ENCODE measurements around the gene KCNJ11. TPM values are rescaled to one million over a fixed set of nuclear protein-coding genes. Genes with fewer than 3 reads are reported as not detected.

The KCNJ11 gene
- total and polyA plus RNA-seq, 10 of the 15 experiments (the other 5 are each of a cell fraction or from before 2014, with no cell fraction given) = 0.06 to 0.56 (median 0.21) TPM; not detected in 6

GRCh38 chr11:17413414-17414316 lies 25.2 kb upstream of the KCNJ11 start (continued):
- TF ChIP-seq, protein P1, sequence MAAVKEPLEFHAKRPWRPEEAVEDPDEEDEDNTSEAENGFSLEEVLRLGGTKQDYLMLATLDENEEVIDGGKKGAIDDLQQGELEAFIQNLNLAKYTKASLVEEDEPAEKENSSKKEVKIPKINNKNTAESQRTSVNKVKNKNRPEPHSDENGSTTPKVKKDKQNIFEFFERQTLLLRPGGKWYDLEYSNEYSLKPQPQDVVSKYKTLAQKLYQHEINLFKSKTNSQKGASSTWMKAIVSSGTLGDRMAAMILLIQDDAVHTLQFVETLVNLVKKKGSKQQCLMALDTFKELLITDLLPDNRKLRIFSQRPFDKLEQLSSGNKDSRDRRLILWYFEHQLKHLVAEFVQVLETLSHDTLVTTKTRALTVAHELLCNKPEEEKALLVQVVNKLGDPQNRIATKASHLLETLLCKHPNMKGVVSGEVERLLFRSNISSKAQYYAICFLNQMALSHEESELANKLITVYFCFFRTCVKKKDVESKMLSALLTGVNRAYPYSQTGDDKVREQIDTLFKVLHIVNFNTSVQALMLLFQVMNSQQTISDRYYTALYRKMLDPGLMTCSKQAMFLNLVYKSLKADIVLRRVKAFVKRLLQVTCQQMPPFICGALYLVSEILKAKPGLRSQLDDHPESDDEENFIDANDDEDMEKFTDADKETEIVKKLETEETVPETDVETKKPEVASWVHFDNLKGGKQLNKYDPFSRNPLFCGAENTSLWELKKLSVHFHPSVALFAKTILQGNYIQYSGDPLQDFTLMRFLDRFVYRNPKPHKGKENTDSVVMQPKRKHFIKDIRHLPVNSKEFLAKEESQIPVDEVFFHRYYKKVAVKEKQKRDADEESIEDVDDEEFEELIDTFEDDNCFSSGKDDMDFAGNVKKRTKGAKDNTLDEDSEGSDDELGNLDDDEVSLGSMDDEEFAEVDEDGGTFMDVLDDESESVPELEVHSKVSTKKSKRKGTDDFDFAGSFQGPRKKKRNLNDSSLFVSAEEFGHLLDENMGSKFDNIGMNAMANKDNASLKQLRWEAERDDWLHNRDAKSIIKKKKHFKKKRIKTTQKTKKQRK (IDR thresholded peaks at IDR 0.05; ENCODE audit: low read depth, low read length) = no peak

- ChIA-PET SMC1A (ENCODE audit: uncharacterized antibody, unreplicated experiment) (no interaction called here), CTCF (no interaction called here), RAD21 (ENCODE audit: unreplicated experiment) (no interaction called here), POLR2A (no interaction called here)
- no peaks in the 10 kb centered on the region; a peak in 2 of 4 replicates for H3K27me3 ChIP-seq (replicated peaks in 1 of 2; ENCODE audit: control insufficient read depth in 2 of 2, insufficient read depth in 2 of 2, low read length in 1 of 2)
- 19% methylated on average over 9 of the region's 9 CpGs for WGBS (ENCODE audit: insufficient coverage, insufficient replicate concordance, low lambda C conversion rate, missing lambda C conversion rate)
- no peak overlapping the region for H2AFZ ChIP-seq (ENCODE audit: control insufficient read depth, low read depth, low read length)
- no peaks in the 10 kb centered on the region for H3K79me2 ChIP-seq (ENCODE audit: control insufficient read depth, insufficient read depth, low read length)
- no peak for ATAC-seq
- H3K4me3 ChIP-seq = no peak overlapping the region
- no peak overlapping the region for H3K4me2 ChIP-seq (ENCODE audit: control insufficient read depth, insufficient read depth)
- H4K20me1 ChIP-seq (ENCODE audit: control insufficient read depth, insufficient read depth) = no peaks in the 10 kb centered on the region
- in situ Hi-C loops (cut with MboI) = no loop called here
- no peak overlapping the region for H3K27ac ChIP-seq (ENCODE audit: control insufficient read depth, insufficient read depth)
- no peak overlapping the region for H3K9ac ChIP-seq (ENCODE audit: control insufficient read depth, insufficient read depth, low read length)
- no peaks in the 10 kb centered on the region for H3K4me1 ChIP-seq (ENCODE audit: control insufficient read depth, insufficient read depth, low read length)
- no TSS peak for BruUV-seq (replicated peaks)
- no peak for DNase-seq (ENCODE audit: low read depth, low spot score)
- intact Hi-C loops (cut with micrococcal nuclease; ENCODE audit: unreplicated experiment) = no loop called here
- H3K9me3 ChIP-seq (replicated peaks; ENCODE audit: control insufficient read depth, insufficient read depth, low read length) = no peaks in the 10 kb centered on the region
- no peak for FAIRE-seq
- no peaks in the 10 kb centered on the region for H3K36me3 ChIP-seq (ENCODE audit: control insufficient read depth in 2 of 2, insufficient read depth in 2 of 2, low read length in 1 of 2)
- no peak for TF ChIP-seq NKRF (conservative IDR thresholded peaks at IDR 0.05)
- no peak for TF ChIP-seq TBL1XR1 (IDR thresholded peaks at IDR 0.05; ENCODE audit: low read depth, low read length)
- TF ChIP-seq E2F4 (IDR thresholded peaks at IDR 0.05; ENCODE audit: low read depth, low read length) = no peak
- no peak for TF ChIP-seq EED (IDR thresholded peaks at IDR 0.05; ENCODE audit: low read depth)
- TF ChIP-seq ATF2 (IDR thresholded peaks at IDR 0.05; ENCODE audit: low read length) = no peak
- no peak for TF ChIP-seq CBX3 (IDR thresholded peaks at IDR 0.05; ENCODE audit: borderline replicate concordance, low read depth)
- no peak for TF ChIP-seq E2F8 (IDR thresholded peaks at IDR 0.05; ENCODE audit: low read depth, partially characterized antibody)
Measured at GRCh38 chr11:17412488-17413180, 24.2 kb upstream of the KCNJ11 start.
